Measurements from ENCODE around the gene BSPH1. TPM values are rescaled to one million over a fixed set of nuclear protein-coding genes. Genes with fewer than 3 reads are reported as not detected.

BSPH1 gene
- total and polyA plus RNA-seq, 10 of the 15 experiments (the other 5 are each of a cell fraction or from before 2014, with no cell fraction given), result not detected

DNA sequence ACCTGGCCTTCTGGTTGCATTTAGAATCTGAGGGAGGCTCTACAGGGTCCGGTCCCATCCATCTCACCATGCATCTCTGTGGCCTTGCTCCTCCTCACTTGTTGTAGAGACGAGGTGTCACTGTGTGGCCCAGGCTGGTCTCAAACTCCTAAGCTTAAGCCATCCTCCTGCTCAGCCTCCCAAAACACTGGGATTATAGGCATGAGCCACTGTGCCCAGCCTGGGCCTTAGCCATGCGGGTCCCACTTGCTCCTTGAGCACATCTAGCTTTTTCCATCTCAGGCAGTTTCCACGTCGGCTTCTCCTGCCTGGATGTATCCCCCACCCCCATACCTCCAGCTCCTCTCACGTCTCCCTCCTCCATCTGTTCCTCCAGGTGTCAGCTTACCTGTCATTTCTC is 12.3 kb upstream of the BSPH1 start:
- ChIA-PET CTCF (no interaction called here), RAD21 (ENCODE audit: unreplicated experiment) (no interaction called here), POLR2A (no interaction called here), SMC1A (ENCODE audit: uncharacterized antibody, unreplicated experiment) (no interaction called here)
- Histone ChIP-seq H3K27me3 (replicated peaks in 1 of 2; ENCODE audit: control insufficient read depth in 2 of 2, insufficient read depth in 2 of 2, low read length in 1 of 2) (no peaks in the 10 kb centered on the region), H3K4me1 (ENCODE audit: control insufficient read depth, insufficient read depth, low read length) (no peaks in the 10 kb centered on the region), H3K9ac (ENCODE audit: control insufficient read depth, insufficient read depth, low read length) (no peak overlapping the region), H3K4me3 (no peak overlapping the region), H3K4me2 (ENCODE audit: control insufficient read depth, insufficient read depth) (no peak overlapping the region), H3K36me3 (ENCODE audit: control insufficient read depth in 2 of 2, insufficient read depth in 2 of 2, low read length in 1 of 2) (no peaks in the 10 kb centered on the region), H2AFZ (ENCODE audit: control insufficient read depth, low read depth, low read length) (no peak overlapping the region), H4K20me1 (ENCODE audit: control insufficient read depth, insufficient read depth) (no peaks in the 10 kb centered on the region), H3K79me2 (ENCODE audit: control insufficient read depth, insufficient read depth, low read length) (no peaks in the 10 kb centered on the region), H3K9me3 (replicated peaks; ENCODE audit: control insufficient read depth, insufficient read depth, low read length) (no peaks in the 10 kb centered on the region), H3K27ac (ENCODE audit: control insufficient read depth, insufficient read depth) (no peak overlapping the region)
- FAIRE-seq (no peak), ATAC-seq (no peak), DNase-seq (ENCODE audit: low read depth, low spot score) (no peak)
- no TSS peak for BruUV-seq (replicated peaks)
- in situ Hi-C loops (cut with MboI), result no loop called here
- intact Hi-C loops (cut with micrococcal nuclease; ENCODE audit: unreplicated experiment), result no loop called here
- WGBS (ENCODE audit: insufficient coverage, insufficient replicate concordance, low lambda C conversion rate, missing lambda C conversion rate), result 24% methylated on average over 6 of the region's 6 CpGs
- TF ChIP-seq SREBF2 (IDR thresholded peaks at IDR 0.05; ENCODE audit: low read length) (no peak), KLF5 (IDR thresholded peaks at IDR 0.05; ENCODE audit: partially characterized antibody) (no peak), BCL11A (IDR thresholded peaks at IDR 0.05; ENCODE audit: low read depth, low read length) (no peak), RBBP5 (conservative IDR thresholded peaks at IDR 0.05) (no peak), TBL1XR1 (IDR thresholded peaks at IDR 0.05; ENCODE audit: low read depth, low read length) (no peak), ZBED1 (IDR thresholded peaks at IDR 0.05; ENCODE audit: borderline replicate concordance) (no peak), FOXM1 (IDR thresholded peaks at IDR 0.05; ENCODE audit: low read depth, low read length) (no peak), SIN3A (IDR thresholded peaks at IDR 0.05; ENCODE audit: low read depth, low read length) (no peak), EGR1 (IDR thresholded peaks at IDR 0.05; ENCODE audit: borderline replicate concordance in 1 of 2, low read depth in 2 of 2, low read length in 2 of 2) (no peak), TCF7 (IDR thresholded peaks at IDR 0.05; ENCODE audit: borderline replicate concordance) (no peak), ZNF207 (IDR thresholded peaks at IDR 0.05; ENCODE audit: borderline replicate concordance) (no peak)
- TF ChIP-seq, protein P1, sequence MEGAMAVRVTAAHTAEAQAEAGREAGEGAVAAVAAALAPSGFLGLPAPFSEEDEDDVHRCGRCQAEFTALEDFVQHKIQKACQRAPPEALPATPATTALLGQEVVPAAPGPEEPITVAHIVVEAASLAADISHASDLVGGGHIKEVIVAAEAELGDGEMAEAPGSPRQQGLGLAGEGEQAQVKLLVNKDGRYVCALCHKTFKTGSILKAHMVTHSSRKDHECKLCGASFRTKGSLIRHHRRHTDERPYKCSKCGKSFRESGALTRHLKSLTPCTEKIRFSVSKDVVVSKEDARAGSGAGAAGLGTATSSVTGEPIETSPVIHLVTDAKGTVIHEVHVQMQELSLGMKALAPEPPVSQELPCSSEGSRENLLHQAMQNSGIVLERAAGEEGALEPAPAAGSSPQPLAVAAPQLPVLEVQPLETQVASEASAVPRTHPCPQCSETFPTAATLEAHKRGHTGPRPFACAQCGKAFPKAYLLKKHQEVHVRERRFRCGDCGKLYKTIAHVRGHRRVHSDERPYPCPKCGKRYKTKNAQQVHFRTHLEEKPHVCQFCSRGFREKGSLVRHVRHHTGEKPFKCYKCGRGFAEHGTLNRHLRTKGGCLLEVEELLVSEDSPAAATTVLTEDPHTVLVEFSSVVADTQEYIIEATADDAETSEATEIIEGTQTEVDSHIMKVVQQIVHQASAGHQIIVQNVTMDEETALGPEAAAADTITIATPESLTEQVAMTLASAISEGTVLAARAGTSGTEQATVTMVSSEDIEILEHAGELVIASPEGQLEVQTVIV (IDR thresholded peaks at IDR 0.05; ENCODE audit: borderline replicate concordance, partially characterized antibody), result no peak
- TF ChIP-seq, protein P2, sequence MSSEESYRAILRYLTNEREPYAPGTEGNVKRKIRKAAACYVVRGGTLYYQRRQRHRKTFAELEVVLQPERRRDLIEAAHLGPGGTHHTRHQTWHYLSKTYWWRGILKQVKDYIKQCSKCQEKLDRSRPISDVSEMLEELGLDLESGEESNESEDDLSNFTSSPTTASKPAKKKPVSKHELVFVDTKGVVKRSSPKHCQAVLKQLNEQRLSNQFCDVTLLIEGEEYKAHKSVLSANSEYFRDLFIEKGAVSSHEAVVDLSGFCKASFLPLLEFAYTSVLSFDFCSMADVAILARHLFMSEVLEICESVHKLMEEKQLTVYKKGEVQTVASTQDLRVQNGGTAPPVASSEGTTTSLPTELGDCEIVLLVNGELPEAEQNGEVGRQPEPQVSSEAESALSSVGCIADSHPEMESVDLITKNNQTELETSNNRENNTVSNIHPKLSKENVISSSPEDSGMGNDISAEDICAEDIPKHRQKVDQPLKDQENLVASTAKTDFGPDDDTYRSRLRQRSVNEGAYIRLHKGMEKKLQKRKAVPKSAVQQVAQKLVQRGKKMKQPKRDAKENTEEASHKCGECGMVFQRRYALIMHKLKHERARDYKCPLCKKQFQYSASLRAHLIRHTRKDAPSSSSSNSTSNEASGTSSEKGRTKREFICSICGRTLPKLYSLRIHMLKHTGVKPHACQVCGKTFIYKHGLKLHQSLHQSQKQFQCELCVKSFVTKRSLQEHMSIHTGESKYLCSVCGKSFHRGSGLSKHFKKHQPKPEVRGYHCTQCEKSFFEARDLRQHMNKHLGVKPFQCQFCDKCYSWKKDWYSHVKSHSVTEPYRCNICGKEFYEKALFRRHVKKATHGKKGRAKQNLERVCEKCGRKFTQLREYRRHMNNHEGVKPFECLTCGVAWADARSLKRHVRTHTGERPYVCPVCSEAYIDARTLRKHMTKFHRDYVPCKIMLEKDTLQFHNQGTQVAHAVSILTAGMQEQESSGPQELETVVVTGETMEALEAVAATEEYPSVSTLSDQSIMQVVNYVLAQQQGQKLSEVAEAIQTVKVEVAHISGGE (CRISPR knock-in tag; IDR thresholded peaks at IDR 0.05), result no peak
- TF ChIP-seq, protein P3, sequence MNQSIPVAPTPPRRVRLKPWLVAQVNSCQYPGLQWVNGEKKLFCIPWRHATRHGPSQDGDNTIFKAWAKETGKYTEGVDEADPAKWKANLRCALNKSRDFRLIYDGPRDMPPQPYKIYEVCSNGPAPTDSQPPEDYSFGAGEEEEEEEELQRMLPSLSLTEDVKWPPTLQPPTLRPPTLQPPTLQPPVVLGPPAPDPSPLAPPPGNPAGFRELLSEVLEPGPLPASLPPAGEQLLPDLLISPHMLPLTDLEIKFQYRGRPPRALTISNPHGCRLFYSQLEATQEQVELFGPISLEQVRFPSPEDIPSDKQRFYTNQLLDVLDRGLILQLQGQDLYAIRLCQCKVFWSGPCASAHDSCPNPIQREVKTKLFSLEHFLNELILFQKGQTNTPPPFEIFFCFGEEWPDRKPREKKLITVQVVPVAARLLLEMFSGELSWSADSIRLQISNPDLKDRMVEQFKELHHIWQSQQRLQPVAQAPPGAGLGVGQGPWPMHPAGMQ (IDR thresholded peaks at IDR 0.05; ENCODE audit: borderline replicate concordance), result no peak
- TF ChIP-seq, protein P4, sequence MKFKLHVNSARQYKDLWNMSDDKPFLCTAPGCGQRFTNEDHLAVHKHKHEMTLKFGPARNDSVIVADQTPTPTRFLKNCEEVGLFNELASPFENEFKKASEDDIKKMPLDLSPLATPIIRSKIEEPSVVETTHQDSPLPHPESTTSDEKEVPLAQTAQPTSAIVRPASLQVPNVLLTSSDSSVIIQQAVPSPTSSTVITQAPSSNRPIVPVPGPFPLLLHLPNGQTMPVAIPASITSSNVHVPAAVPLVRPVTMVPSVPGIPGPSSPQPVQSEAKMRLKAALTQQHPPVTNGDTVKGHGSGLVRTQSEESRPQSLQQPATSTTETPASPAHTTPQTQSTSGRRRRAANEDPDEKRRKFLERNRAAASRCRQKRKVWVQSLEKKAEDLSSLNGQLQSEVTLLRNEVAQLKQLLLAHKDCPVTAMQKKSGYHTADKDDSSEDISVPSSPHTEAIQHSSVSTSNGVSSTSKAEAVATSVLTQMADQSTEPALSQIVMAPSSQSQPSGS (IDR thresholded peaks at IDR 0.05; ENCODE audit: low read length), result no peak
- TF ChIP-seq, protein P5, sequence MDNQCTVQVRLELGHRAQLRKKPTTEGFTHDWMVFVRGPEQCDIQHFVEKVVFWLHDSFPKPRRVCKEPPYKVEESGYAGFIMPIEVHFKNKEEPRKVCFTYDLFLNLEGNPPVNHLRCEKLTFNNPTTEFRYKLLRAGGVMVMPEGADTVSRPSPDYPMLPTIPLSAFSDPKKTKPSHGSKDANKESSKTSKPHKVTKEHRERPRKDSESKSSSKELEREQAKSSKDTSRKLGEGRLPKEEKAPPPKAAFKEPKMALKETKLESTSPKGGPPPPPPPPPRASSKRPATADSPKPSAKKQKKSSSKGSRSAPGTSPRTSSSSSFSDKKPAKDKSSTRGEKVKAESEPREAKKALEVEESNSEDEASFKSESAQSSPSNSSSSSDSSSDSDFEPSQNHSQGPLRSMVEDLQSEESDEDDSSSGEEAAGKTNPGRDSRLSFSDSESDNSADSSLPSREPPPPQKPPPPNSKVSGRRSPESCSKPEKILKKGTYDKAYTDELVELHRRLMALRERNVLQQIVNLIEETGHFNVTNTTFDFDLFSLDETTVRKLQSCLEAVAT (IDR thresholded peaks at IDR 0.05), result no peak
